GM18511 (cell line): Measurements from ENCODE around the gene STX18.
"Not testable (repeated sequence)": the region's sequence is repeated elsewhere in the genome, so short reads cannot be mapped to it uniquely, and the experiment has no call there.

Experiments used
- ATAC-seq: cut with Tn5 transposase; IDR thresholded peaks from one replicate; pipeline ENCODE4 v1.9.1; 2021; ENCODE audit warnings: mild to moderate bottlenecking, moderate library complexity; ENCODE audit not compliant: unreplicated experiment

The STX18 gene

DNA sequence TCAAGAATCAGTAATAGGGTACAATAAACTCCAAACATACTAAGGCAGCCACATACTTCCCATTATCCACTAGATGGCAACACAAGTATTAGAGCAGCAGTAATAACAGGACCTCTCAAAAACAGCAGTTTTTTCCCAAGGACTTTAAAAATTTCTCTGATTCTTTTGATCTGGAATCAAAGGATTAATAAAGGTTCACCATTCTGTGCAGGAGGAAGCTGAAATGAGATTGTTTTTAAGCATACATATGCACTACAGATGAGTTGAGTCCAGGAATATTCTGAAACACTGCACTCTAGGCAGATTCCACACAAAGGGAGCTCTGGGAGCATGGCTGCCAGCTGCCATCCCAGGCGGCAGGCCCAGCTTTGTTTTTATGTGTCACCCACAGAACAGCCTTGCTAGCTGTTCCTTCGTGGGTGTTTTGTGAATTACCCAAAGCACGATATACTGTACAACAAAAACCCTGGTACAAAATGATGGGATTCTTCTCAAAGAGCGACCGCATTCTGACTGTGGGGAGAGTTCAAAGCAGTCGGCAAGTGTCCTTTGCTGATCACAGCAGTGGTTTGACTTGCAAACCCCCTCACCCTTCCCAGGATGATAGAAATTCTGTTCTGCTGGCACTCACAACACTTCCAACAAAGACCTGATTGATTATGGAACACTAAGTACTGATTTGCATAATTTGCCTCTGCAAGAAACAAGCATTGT is 61.0 kb downstream of the STX18 start:
- no peak for ATAC-seq

DNA sequence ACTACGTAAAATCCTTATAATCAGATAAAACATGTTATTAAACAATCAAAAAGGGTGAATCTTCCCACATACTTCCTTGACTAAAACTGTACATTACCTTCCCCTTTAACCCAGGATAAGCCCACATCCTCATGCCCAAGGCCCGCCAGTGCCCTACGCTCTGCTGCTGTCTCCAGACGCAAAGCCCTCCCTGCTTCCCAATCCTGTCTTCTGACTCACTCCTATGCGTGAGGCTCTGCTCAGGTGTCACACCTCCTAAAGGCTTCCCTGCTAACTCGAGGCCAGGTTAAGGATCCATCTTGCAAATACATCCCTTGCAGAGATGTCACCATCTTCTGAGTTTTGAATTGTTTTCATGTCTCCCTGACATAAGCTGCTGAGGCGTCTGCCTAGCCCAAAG is 61.6 kb downstream of the STX18 start:
- no peak for ATAC-seq

DNA sequence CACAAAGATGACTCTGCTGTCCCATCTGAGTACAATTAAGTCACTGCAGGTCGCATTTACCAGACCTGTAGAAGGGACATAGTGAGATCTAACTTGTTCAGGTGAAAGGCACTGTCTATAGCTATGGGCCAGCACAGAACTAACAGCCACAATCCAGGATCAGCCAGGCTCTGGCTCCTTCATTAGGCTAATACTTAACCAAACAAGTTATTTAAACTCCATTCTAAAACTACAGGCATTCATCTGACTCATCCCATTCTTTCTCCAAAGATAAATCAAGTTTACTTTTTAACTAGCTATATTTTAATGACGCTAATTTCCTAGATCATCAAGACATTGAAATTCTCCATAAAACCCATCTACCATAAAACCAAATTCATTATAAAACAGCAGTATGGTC is 62.5 kb downstream of the STX18 start:
- ATAC-seq = no peak

DNA sequence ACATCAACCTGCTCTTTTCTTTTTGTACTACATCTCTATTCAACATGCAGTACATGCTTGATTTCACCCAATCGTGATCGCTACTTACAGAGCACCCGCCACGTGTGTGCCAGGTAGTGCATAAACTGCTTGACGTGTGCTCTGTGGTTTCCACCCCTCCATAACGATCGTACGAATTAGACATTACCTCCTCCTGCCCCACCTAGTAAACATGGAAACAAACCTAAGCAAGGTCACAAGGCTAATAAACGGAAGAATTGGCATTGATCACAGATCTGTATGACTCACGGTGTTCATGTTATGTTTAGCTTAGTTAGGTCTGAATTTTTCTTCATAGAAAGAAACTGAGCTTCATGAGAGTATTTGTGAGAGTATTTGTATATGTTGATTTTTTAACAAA is 64.1 kb downstream of the STX18 start:
- ATAC-seq = no peak

DNA sequence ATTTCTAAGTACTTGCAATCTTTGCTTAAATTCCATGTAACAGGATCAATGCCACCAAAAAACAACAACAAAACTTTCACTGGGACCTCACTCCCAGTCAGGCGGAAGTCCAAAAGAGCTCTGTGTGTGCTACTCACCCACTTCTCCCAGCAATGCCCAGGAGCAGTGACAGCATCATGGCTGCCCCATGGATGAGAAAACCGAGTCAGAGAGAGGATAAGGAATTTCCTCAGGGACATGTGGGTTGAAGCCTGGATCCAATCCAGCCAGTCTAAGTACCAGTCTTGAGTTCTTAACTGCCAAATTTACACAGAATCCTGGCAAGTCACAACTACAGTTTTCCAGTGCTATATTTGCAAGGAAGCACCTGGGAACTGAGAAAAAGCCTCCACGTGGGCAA is 64.5 kb downstream of the STX18 start:
- ATAC-seq = no peak

DNA sequence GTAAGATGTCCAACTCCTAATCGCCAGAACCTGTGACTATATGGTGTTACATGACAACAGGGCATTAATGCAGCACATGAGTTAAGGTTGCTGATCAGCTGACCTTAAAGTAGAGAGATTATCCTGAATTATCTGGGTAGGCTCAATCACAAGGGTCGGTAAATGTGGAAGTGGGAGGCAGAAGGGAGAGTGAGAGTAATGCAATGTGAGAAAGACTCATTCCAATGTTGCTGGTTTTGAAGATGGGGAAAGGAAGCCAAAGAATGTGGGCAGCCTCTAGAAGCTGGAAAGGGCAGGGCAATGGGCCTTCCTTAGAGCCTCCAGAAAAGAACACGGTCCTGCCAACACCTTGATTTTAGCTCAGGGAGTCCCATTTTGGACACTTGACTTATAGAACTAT is 67.4 kb downstream of the STX18 start:
- ATAC-seq = no peak

DNA sequence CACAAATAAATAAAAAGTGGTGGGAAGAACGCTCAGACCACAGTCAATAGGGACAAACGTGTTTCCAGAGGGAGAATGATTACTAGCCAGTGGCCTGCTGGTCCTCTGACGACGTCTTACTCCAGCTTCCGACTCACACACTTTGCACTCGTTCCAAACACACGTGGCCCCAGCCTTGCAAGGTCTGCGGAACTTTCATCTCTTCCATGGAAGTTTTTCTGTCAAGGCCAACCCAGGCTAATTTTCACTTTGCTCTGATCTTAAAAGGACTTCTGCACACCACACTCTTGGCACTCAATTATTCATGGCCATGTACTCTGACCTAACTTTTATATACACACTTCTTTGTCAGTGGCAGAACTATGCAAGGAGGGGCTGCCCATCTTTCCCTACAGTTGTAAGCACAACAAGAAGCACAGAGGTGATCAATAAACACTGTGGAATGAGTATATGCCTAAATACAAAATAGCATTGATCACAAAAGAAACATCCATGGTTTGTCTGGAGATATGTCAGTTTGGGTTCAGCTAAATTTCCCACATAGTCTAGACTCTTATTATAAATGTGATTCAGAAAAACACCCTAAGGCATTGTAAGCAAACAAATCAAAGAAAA is 69.4 kb downstream of the STX18 start:
- ATAC-seq = no peak

DNA sequence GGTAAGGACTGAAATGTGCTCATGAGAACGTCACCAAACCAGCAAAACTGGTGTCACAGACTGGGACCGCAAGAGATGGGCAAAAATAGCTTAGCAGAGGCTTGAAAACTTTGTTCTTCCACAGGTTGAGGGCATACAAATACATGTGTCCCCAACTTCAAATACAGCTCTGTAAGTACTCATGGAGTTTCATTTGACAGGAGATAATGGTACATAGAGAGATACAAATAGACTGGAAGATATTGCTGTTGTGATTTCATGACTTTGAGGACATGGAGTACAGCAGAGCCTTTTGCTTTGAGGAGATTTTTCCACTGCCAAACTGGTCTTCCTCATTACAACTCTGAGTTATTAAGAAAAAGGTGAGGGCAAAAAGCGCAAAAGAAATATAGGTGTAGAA is 70.7 kb downstream of the STX18 start:
- no peak for ATAC-seq

DNA sequence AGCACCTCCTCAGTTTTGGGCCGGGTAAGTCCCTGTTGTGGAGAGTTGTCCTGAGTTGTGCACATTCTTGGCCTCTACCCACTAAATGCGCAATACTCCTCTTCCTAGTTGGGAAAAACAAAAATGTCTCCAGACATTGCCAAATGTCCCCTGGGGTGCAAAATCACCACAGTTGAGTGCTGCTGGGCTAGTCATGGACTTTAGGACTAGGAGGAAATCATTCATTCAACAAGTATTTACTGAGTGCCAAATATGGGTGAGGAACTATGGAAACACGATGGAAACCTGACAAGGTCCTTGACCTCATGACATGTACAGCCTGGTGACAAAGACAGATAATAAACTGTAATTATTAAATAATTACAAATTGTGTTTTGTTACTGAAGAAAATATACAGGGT is 71.6 kb downstream of the STX18 start:
- ATAC-seq = no peak

DNA sequence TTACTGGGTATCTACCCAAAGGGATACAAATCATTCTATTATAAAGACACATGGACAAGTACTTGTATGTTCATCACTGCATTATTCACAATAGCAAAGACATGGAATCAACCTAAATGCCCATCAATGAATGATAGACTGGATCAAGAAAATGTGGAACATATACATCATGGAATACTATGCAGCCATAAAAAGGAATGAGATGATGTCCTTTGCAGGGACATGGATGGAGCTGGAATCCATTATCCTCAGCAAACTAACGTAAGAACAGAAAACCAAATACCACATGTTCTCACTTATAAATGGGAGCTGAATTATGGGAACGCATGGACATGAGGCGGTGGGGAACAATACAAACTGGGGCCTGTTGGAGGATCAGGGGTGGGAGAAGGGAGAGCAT is 76.6 kb downstream of the STX18 start:
- not testable (repeated sequence) for ATAC-seq

DNA sequence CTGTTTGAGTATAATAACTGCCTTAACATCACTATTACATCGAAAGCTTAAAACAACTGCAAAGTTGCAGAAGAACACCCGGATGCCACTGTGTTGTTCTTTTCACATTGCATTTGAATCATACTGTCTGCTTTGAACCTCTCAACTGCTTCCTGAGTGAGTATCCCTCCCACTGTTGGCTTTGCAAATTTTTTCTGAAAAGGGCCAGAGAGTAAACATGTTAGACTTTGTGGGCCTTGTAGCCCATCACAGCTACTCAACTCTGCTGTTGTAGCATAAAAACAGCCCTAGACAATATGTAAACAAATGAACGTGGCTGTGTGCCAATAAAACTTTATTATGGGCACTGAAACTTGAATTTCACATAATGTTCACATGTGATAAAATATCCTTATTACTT is 78.9 kb downstream of the STX18 start:
- ATAC-seq = no peak

DNA sequence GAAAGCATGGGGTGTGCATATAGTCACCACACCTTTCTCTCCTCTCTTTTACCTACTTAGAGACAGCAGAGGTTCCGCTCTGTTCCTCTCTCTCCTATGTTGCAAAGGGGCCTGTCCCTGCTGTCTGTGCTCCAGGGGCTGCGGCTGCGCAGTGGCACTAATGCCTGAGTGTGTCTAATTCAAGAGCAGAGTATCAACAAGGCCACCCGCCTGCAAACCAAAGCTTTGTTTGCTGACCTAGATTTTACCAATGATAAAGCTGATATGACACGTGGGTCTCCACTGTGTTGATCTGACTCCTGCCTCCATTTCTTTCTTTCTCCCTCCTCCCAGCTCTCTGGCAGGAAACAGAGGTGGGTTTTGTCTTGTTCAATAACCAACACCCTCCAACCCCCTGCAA is 80.0 kb downstream of the STX18 start:
- ATAC-seq = no peak

DNA sequence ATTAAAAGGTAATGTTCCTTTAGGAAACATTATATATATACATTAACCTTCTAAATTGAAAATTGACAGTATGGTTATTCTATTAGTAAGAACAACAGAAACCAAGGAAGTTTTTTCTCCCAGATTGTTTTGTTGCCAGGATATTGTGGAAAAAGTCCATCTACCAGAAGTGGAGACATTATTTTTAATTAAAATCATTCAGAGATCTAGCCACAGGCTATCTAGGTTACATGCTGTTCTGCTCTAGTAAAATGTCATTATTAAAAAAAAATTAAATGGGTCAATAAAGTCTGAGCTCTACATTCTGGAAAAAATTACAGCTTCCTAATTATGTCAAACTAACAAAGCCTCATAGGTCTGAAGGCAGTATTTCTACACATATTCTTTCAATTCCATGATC is 80.7 kb downstream of the STX18 start:
- no peak for ATAC-seq

DNA sequence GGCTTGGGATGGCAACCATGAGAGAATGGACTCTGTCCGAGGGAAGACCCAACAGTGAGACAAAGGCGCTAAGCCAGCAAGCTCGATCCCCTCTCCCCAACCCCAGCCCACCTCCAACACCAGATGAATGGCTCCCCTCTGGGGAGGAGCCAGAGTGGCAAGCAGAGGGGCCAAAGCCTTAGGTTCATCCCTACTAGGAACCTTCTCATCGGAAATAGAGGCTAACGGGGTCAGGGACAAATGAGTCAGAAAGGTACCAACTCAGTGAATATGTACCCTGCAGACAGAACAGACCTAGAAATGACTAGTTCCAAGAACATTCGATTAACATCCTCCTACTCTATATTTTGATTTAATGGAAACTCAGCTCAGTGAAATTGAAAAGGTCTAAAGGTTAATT is 81.1 kb downstream of the STX18 start:
- no peak for ATAC-seq

DNA sequence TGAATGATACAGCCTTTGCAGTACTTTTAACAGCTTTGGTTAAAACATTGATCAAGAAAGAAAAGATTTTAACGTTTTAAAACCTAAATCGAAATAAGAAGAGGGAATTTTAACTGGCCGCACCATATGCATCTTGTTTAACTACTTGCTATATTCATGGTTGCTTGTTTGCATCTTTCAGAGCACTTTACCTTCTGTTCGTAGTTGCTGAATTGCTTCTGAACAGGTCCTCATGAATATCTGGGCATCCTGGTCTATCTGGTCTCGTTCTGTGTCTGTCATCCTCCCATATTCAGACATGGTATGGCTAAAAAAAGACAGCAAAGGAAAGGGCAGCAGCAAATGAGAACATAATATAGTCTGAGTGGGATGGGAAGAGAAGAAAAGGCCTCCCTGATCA is 82.7 kb downstream of the STX18 start:
- no peak for ATAC-seq

DNA sequence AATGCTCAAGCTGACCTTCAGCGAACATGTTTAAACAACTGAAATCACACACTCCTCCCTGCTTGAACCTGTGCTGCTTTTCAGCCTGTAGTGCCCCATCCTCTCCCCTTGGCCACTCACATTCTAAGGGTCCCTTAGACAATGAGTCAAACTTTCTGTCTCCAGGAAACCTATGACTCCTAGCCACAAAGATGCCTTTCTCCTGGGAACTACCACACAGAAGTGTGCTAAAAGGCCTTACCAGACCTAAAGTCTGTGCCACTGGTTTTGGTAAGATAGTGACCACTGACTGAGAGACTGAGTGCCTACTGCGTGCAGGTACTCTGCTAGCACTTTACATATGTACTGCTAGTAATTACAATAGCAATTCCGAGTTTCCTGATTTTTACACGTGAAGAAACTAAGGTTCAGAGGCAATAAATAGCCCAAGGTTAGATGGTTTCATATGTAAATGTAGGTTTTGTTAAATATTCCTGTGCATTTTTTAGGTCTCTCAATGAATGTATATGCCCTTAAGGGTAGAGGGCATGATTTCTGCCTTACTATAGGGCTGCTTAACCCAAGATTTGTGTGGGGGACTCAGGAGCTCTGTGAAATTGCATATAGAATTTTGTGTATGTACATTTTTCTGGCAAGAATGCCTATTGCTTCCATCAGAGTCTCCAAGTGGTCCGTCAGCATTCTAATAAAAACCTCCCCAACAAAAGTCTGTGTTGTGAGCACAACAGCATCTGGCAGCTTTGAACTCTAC is 83.9 kb downstream of the STX18 start:
- ATAC-seq = no peak

DNA sequence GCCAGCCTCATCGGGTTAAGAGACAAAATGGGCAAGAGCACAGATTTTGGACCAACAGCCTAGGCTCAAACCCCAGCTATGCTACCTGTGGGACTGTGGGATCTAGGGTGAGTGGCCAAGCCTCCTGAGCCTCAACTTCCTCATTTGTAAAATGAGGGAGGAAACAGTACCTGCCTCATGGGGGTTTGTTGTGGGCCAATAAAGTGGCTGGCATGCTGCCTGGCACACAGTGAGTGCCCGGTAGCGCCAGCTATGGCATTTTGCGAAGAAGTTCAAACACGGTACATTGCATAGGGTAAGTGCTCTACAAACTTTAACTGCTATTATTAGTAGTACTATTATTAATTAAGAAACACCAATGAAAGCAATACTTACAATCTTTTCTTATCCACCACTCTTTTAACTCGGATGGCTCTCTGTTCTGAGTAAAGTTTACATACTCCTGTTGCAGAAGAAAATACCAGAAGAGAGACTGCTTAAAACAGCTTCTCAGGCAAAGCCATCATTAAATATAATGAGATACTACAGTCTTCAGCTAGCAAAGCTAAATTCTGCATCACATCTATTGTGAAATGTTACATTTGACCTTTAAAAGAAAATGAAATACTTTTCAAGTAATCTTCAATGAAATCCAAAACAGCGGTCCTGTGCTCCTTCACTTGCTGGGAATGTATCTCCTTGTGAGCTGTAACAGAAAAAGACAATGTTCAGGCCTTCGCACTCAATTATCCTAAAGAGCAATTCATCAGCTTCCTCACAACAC is 84.9 kb downstream of the STX18 start:
- no peak for ATAC-seq

DNA sequence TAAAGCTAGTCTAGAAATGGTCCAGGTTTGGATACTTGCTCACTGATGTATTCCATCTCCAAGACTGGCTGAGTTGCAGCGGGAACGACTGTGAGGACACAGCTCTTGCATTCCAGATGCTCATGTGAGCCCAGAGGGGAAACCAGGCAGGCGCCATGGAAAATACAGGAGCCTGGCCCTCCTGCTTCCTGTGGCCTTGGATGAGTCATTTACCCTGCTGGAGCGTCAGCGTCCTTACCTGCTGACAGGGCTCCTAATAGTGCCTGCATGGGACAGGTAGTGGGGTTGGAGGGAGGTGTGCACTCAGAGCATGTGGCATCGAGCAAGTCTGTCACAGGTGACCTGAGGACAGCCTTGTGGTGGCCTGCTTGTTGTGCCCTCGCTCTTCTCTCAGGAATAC is 85.5 kb downstream of the STX18 start:
- ATAC-seq = no peak

DNA sequence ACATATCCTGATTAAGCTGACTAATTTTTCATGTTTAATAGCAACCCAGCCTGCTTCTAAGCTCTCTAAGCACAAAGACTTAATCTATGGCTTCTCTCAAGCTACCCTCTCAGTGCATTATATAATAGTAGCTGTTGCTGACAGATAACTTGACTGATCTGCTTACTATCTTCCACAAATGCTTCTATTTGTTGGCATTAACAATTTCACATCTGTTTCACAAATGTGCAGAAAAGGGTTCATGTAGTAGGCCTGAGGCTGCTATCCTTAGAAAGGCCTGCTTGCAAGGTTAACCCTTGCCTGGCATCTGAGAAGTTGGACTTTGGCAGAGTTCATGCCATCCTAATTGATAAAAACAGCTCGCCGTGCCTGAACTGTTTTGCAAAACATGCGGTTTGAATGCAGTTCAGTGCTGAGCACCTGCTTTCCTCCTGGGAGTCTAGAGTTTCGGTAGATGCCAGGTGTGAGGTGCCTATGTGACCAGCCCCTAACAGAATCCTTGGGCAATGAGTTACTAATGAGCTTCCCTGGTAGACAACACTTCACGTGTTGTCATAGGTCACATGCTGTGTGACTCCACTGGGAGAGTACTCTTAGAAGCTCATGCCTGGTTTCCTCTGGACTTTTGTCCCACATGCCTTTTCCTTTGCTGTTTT is 86.5 kb downstream of the STX18 start:
- ATAC-seq = peak; percentile 97

DNA sequence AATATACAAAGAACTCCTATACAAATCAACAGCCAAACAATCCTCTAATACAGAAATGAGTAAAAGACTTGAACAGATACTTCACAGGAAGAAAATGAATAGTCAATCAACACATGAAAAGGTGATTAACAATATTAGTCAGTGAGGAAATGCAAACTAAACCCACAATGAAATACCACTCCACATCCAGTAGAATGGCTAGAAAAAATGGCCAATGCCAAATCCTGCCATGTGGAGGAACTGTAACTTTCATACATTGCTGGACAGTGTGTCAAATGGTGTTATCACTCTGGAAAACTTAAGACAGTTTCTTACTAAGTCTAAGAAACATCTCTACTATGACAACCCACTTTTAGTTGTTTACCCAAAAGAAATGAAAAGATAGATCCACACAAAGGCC is 95.4 kb downstream of the STX18 start:
- no peak for ATAC-seq

DNA sequence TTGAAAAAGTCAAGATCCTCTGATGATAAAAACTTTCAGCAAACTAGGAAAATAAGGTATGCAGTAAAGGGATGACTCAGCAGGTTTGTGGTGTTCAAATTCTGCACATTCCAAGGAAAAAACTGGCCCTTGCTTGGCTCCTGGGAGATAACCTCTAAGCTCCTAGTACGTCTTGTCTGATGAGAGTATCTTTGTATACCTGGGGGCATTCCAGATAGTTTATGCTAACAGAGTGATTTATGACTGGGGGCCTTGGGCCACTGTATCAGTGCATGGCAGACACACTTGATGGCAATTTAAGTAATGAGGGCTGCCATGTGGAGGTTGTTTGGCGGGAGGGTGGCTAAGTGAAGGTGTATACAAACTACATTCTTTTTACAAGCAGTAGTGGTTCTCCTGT is 98.0 kb downstream of the STX18 start:
- no peak for ATAC-seq
